Bone marrow (tissue), 2 donors: ENCODE measurements around the gene DOCK10.

Experiments
- DNase-seq, 2 donors: peaks; one replicate each; lab custom pipeline; 2025; lab: John Stamatoyannopoulos, UW

The DOCK10 gene

DNA sequence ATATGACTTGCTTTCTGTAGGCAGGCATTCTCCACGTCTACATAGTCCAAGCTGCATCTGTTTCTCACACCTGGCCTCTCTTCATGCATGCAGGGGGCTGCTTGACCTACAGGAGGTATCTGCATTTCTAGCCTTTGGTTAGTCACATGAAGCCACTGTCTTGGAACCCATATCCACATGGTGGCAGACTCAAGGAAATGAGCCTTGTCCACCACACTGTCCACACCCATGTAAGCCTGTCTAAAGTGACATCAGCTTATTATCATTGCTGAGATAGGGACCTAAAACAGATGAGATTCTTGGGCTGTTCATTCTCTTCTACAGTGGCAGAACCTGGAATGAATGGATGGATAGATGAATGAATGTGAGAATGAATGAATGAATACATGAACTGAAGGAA is 160.4 kb downstream of the DOCK10 start:
- no peak for DNase-seq

- DNase-seq = no peak
These were observed 165.7 kb downstream of the DOCK10 start for GRCh38 chr2:224876522-224876921.

GRCh38 chr2:224875841-224876240 is 166.4 kb downstream of the DOCK10 start:
- DNase-seq = no peak

- DNase-seq = no peak
These were observed 167.1 kb downstream of the DOCK10 start for GRCh38 chr2:224875153-224875552.

- no peak for DNase-seq
These were observed 170.5 kb downstream of the DOCK10 start for GRCh38 chr2:224871813-224872212.

GRCh38 chr2:224870341-224870740 is 171.9 kb downstream of the DOCK10 start:
- no peak for DNase-seq

GRCh38 chr2:224869601-224870233 is 172.6 kb downstream of the DOCK10 start:
- DNase-seq = no peak

DNA sequence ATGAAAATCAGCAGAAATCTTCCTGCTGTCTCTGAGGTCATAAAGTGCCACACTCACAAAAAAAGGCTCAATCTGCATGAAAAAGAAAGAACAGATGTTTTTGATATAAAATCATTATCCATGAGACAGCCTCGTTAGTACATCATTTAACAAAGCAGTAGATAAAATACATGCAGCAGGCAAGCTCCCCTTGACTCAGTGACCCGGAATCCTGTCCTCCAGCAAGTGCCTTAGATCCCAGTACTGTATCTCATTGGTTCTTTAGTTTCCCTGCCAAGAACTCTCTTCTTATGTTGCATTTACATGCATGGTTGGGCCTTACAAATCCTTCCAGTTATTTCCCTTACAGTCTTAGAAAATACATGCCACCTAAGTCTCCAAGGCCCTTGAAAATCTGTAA is 177.3 kb downstream of the DOCK10 start:
- DNase-seq = no peak

GRCh38 chr2:224861266-224861665 is 181.0 kb downstream of the DOCK10 start:
- DNase-seq = no peak

DNA sequence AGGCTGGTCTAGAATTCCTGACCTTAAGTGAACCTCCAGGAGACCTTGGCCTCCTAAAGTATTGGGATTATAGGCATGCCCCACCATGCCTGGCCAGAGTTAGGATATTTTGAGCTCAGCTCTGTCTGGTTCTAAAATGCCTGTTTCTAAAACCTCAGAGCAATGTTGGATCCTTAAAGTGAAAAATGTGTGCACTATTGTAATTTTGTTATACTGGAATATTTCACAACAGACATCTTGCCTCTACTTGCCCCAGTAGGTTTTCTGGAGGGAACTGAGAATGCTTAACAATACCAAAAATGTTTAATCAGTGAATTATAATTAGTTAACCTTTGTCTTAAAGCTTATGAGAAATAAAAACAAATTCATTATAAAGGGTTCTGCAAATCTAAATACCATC is 181.5 kb downstream of the DOCK10 start:
- DNase-seq = no peak

DNA sequence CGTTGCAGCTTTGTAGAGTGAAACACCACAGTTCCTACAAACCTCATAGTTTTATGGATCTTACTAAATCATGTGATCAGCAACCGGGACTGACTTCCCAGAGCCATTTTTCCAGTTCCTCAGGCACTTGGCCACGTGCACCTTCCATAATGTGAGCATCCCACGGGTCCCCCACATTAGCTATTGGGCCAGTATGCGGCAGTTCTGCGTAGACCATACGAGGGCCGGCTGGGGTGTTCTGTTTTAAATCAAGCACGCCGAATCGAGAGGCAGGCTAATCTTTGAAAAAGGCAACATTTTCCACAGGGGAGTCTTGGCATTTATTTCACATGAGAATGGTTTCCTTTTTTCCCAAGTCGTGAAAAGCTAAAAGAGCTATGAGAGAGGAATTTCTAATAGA is 190.5 kb downstream of the DOCK10 start:
- no peak for DNase-seq

- no peak for DNase-seq
These were observed 192.2 kb downstream of the DOCK10 start for GRCh38 chr2:224850081-224850480.

DNA sequence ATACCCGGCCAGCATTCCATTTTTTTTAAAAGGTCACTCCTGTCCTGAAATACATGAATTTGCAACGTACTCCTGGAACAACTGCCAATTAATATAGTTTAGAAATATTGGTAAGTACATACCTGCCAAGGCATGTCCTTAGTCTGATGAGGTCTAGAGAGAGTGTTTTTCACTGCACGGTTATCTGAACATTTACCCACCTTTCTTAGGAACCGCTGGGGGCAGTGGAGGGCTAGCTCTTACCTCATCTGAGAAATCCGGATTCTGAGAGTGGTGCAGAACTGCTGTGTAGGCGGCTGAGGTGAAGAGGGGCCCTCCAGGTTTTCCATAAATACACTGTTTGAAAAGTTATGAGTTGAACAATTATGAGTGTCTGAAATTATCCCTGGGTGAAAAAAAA is 193.0 kb downstream of the DOCK10 start:
- DNase-seq = no peak

- DNase-seq = no peak
These were observed 194.1 kb downstream of the DOCK10 start for GRCh38 chr2:224847961-224848850.

- no peak for DNase-seq
These were observed 194.9 kb downstream of the DOCK10 start for GRCh38 chr2:224847381-224847780.

- no peak for DNase-seq
These were observed 195.6 kb downstream of the DOCK10 start for GRCh38 chr2:224846686-224847085.

GRCh38 chr2:224846161-224846560 is 196.1 kb downstream of the DOCK10 start:
- no peak for DNase-seq

DNA sequence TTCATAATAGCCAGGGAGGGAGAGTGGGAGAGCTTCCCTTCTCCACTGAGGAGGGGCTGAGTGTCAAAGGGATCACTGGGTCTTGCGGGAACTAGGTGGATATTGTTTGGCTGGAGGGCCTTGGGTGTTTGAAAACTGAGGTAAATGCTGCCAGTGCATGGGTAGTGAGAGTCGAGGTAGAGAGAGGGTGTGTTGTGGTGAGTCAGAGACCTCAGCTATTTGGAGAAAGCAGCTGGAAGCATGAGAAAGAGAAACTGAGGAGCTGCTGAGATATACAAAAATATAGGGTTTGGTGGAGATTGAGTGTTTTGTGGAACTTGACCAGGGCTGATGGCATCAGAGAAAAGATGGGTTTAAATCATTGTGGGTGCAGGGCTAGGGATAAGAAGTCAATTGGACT is 199.1 kb downstream of the DOCK10 start:
- DNase-seq = no peak

DNA sequence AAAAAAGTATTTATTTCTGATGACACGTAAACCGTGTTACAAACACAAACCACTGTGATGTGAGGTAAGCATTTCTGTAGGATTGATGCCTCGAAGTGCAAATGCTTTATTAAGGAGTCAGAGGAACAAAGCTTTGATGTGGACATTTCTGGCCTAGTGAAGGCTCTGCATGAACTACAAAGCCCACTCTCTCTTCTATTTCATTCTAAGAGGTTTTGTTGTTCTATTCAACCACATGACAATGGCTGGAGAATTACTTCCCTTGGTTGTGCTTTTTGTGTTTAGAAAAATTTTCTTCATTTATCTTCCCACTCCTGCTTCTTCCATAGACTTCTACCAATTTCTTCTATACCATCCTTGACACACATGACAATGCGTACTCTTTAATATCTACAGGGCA is 200.4 kb downstream of the DOCK10 start:
- DNase-seq = no peak

GRCh38 chr2:224838335-224838734 is 203.9 kb downstream of the DOCK10 start:
- no peak for DNase-seq

- no peak for DNase-seq
These were observed 204.7 kb downstream of the DOCK10 start for GRCh38 chr2:224837558-224837957.

GRCh38 chr2:224837066-224837465 is 205.2 kb downstream of the DOCK10 start:
- no peak for DNase-seq

DNA sequence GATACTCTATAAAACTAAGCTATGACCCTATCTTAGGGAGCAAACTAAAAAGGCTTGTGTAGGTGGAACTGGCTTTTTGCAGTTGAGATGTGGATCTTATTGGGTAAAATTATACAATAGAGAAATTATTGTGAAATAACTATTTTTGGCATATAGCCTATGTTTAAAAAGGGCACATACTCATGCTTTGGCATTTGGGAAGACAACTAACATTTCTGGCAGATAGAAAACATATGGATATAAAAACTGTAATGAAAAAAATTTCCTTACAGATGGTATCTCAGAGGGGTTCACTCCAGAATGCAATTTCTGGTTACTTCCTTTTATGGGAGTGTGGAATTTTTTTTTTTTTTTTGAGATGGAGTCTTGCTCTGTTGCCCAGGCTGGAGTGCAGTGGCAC is 206.0 kb downstream of the DOCK10 start:
- no peak for DNase-seq

DNA sequence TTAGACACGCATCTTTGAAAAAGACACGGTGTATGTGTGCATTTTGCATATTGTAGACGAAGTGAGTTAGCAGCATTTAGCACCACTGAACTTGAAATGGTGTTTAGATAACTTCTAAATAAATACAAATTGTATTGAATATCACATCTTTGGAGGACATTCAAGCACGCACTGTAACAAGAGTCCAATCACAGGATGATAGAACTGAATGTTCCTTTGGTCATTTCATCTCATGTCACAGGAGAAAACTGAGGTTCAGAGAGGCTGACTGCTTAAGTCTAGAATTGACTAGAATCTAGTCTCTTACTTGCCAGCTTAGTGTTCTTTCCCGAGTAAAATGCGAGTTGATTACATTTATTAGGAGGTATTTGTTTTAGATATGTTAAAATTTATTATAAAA is 206.9 kb downstream of the DOCK10 start:
- DNase-seq = no peak
